Measurements from ENCODE around the gene ADIPOR2.
A peak's percentile ranks its signal among the peaks of the same experiment; 100 is the strongest.

The ADIPOR2 gene
- total RNA-seq = 77.4 to 87.8 reads per million in 2 donors

DNA sequence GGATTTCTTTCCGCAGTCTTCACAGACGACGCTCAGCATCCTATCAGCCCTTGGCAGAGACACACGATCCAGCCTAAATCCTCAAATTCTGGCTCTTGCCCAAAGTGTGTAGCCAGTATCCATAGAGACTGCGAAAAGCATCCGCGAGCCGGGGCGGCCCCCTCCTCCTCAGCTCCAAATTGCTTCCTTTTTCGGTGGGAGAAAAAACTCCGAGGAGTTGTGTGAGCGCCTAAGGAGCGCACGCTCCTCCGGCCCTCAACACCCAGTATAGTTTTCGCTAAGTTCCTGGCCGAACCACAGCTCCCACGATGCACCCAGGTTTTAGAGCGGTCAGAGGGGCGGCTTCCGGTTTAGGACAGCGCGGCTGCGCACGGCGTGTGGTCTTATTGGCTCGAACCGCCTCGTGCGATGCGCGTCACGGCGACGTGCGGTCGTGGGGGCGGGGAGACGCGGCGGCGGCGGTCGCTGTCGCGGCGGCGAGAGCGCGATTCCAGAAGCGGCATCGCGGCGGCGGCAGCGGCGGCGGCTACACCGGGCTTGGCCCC is at the start of gene ADIPOR2:
Gene ADIPOR2, plus strand, starts transcription at position 493 of the 545 bp plus-strand sequence. CDS start 63,274 bp downstream, outside the sequence.
- DNase-seq = peak; percentile 90

GRCh38 chr12:1642513-1642912 is 48.4 kb upstream of the ADIPOR2 start:
- no peak for DNase-seq

DNA sequence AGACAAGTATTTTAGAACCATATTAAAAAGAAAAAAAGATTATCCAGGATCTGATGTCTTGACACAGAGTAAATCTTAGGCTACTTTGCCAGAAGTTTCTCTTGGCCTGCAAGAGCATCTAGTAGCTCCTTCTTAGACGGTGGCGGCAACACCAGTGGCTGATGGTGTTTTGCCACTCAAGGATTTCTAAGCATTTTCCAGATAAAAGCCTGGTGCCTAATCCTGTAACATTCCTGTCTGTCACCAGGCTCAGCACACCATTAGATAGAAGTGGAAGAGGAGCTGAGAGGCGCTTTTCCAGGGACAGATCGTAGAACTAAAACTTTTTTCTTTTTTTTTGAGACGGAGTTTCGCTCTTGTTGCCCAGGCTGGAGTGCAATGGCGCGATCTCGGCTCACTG is 47.8 kb upstream of the ADIPOR2 start:
- no peak for DNase-seq

GRCh38 chr12:1643905-1644533 is 46.9 kb upstream of the ADIPOR2 start:
- no peak for DNase-seq

DNA sequence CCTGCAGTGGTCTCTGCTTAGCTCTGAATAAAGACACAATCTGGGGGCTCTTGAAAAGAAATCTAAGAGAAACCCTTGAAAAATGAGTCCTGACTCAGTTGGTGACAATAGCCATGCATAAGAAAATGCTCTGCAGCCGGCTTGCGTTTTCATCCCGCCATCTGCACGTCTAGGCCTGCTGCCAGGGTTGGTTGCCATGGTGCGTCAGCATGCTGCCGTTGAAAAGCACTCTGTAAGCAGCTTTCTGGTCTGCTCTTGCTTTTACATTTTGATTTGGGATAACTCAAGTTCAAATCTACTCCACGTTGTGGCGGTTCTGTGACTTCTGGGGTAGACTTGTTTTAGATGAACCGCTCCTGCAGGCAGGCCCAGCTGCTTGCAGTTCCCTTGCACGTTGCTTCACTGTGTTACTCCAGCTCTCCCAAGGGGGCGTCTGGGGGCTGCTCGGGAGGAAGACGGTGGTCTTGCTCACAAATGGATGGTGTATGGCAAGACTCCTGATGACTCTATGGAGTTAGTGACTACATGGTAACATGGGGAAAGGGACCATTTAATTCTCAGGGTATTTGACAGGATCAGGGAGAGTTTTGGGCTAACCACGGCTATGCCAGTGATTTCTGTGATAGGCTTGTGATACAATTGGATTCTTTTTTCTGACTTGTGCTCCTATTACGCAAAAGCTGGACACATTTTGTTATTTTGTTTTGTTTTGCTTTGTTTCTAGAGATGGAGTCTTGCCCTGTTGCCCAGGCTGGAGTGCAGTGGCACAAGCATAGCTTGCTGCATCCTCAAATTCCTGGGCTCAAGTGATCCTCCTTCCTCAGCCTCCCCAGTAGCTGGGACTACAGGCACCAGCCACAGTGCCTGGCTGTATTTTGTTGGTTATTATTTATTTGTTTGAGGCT is 46.1 kb upstream of the ADIPOR2 start:
- DNase-seq = no peak

GRCh38 chr12:1645819-1646218 is 45.1 kb upstream of the ADIPOR2 start:
- no peak for DNase-seq

- DNase-seq = no peak
Measured at GRCh38 chr12:1646569-1647284, 44.1 kb upstream of the ADIPOR2 start.

GRCh38 chr12:1647285-1647669 is 43.6 kb upstream of the ADIPOR2 start:
- no peak for DNase-seq

DNA sequence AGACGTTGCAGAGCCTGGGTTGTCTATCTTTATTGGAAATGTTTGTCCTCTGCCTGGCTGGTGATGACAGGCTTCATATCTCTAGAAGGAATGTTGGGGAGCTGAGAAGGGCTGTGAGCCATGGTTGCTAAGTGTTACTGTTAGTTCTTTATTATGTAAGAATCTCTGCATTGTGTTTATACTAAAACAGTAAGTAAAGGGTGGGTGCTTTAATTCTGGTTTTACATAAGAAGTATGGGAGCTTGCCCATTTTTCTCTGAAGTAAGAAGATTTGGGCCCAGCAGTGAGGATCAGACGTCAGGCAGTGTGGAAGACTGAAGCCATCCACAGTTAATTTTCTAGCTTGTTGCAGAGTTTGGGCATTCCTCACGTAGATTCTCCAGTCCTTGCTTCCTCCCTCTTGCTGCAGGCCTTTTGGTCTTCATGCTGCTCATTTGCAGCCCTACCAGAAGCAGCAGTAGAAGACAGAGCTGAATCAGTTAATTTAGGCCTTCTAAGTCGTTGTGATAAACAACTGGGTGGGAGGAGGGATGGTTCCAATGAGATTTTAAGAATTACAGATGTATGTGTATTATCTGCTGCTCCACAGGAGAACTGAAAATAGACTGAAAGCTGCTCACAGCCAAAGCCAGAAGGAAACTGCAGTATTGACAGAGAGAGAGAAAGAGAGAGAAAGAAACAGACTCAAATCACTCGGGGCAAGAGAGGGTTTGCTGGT is 40.5 kb upstream of the ADIPOR2 start:
- no peak for DNase-seq

- no peak for DNase-seq
Measured at GRCh38 chr12:1650978-1651361, 39.9 kb upstream of the ADIPOR2 start.

DNA sequence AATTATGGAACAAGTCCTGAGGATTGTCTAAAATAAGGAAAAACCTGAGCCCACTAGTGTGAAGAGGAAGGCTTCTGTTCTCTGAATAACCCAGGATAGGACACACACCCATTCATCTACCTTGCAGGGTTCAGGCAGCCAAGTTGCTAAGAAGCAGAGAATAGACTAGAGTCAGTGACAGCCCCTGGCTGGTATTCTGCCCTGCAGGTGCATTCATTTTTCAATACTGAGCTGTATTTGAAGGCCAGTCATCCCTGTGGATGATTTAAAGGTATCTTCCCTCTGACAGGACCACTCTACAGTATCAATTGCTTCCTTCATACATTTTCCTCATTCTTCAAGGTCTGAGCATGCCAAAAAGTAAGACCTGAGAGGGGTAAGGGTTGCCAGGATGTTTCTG is 38.9 kb upstream of the ADIPOR2 start:
- no peak for DNase-seq

GRCh38 chr12:1655225-1655788 is 35.6 kb upstream of the ADIPOR2 start:
- no peak for DNase-seq

- no peak for DNase-seq
Measured at GRCh38 chr12:1656902-1657301, 34.0 kb upstream of the ADIPOR2 start.

- no peak for DNase-seq
Measured at GRCh38 chr12:1657688-1658087, 33.2 kb upstream of the ADIPOR2 start.

GRCh38 chr12:1660304-1661187 is 30.3 kb upstream of the ADIPOR2 start:
- no peak for DNase-seq

- peak; percentile 81 for DNase-seq
Measured at GRCh38 chr12:1661553-1662335, 29.1 kb upstream of the ADIPOR2 start.

DNA sequence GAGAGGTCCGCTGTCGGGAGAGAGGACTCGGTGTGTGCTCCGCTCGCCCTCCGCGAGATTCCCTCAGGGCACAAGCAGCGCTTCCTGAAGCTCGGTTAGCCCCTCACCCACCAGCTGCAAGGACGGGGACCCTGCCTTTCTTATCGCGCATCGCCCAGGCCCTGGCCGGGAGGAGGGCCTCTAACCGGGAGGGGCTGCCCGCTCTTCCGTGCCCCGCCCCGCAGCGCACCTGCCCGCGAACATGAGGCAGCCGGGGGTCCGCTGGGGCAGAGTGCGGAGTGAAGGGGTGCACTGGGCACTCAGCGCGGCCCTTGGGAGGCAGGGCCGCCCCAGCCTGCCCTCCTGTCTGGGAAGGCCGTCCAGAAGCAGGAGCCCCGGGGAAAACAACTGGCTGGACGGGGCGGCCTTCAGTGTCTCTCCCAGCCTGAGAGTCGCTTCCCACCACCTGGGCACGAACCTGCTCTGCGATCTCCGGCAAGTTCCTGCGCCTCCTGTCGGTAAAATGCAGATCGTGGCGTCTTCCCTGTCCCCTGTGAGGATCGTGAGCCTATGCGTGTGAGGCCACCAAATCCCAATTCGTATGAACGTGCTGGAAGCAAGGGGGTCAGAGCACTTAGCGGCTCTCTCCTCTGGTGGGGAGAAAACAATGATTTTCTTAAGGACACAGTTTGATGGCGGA is 28.0 kb upstream of the ADIPOR2 start:
- no peak for DNase-seq

GRCh38 chr12:1663440-1664132 is 27.3 kb upstream of the ADIPOR2 start:
- no peak for DNase-seq

GRCh38 chr12:1665366-1665765 is 25.5 kb upstream of the ADIPOR2 start:
- no peak for DNase-seq
